Spleen (tissue), 11 donors: Measurements from ENCODE around the gene HMGN2. TPM values are rescaled to one million over a fixed set of nuclear protein-coding genes. Genes with fewer than 3 reads are reported as not detected.

Experiments used
- DNase-seq: peaks from one replicate; pipeline ENCODE4 v3.0.0-alpha.2; 2020
- H3K27ac ChIP-seq, 8 donors: fragments of 200-600 bp; sonication (generic) in 7 of 8; 1 replicate in 4 of 8; 2 replicates in 4 of 8; pipeline versions ENCODE4 v1.5.0 to v1.8.0; 2016 to 2021; ENCODE audit warnings: inconsistent platforms in 4 of 8, mild to moderate bottlenecking in 4 of 8, moderate library complexity in 1 of 8
- H3K27me3 ChIP-seq, 7 donors: fragments of 200-600 bp; sonication (generic) in 6 of 7; replicated peaks in 1 of 7; 1 replicate in 4 of 7; 2 replicates in 3 of 7; pipeline versions ENCODE4 v1.5.0 to v1.8.0; 2016 to 2021; ENCODE audit warnings: inconsistent platforms in 3 of 7, mild to moderate bottlenecking in 1 of 7
- H3K36me3 ChIP-seq, 6 donors: fragments of 200-600 bp; sonication (generic) in 5 of 6; 1 replicate in 4 of 6; 2 replicates in 2 of 6; pipeline versions ENCODE4 v1.5.0 to v1.8.0; 2016 to 2021; ENCODE audit warnings: inconsistent platforms in 2 of 6
- H3K4me1 ChIP-seq, 6 donors: fragments of 200-600 bp; sonication (generic) in 5 of 6; 1 replicate in 3 of 6; 2 replicates in 3 of 6; pipeline versions ENCODE4 v1.5.0 to v1.8.0; 2016 to 2021; ENCODE audit warnings: inconsistent platforms in 3 of 6
- H3K4me3 ChIP-seq, 8 donors: fragments of 200-600 bp; sonication (generic) in 7 of 8; 1 replicate in 4 of 8; 2 replicates in 4 of 8; pipeline versions ENCODE4 v1.5.0 to v1.8.0; 2016 to 2021; ENCODE audit warnings: inconsistent platforms in 4 of 8, mild to moderate bottlenecking in 4 of 8, moderate library complexity in 2 of 8
- H3K9me3 ChIP-seq, 8 donors: fragments of 200-600 bp; sonication (generic) in 7 of 8; 1 replicate in 4 of 8; 2 replicates in 4 of 8; pipeline versions ENCODE4 v1.5.0 to v1.8.0; 2016 to 2021; ENCODE audit warnings: inconsistent platforms in 4 of 8
- CTCF ChIP-seq, 11 experiments: fragments of 200-600 bp in 7 of 11; fragments of 450-650 bp in 4 of 11; sonication (generic) in 4 of 11; IDR thresholded peaks in 8 of 11; conservative IDR thresholded peaks in 3 of 11; 1 replicate in 7 of 11; 2 replicates in 4 of 11; pipeline versions ENCODE4 v1.4.0 to v1.8.0; 2016 to 2021; ENCODE audit warnings: antibody characterized with exemption in 11 of 11, inconsistent platforms in 4 of 11, mild to moderate bottlenecking in 1 of 11
- POLR2A ChIP-seq, 3 donors: fragments of 450-650 bp; IDR thresholded peaks; one replicate each; pipeline ENCODE4 v1.5.1; 2017; ENCODE audit warnings: antibody characterized with exemption in 3 of 3, mild to moderate bottlenecking in 1 of 3
- POLR2AphosphoS5 ChIP-seq, 3 donors: sonication (generic); formaldehyde crosslinking; IDR thresholded peaks; one replicate each; pipeline ENCODE4 v1.5.1; 2017; ENCODE audit warnings: antibody characterized with exemption in 3 of 3
- WGBS, 5 donors: extraction: QIAGEN DNeasy Blood & Tissue Kit in 3 of 5; methylation state at CpG; one replicate each; pipeline versions ENCODE4 v1.1.5 to v1.1.7; 2013 to 2018; 5-methylcytosine and 5-hydroxymethylcytosine counted together
- intact Hi-C: fragments of 100-400 bp; cut with DNase I; formaldehyde crosslinking; loops from one replicate; pipeline ENCODE4 v1.15.0; 2023; ENCODE audit warnings: low total_unique reads
- polyA plus RNA-seq, 3 donors: library from polyadenylated mRNA; stranded (reverse); fragments of 200-250 nt; gene quantifications; one replicate each; pipeline ENCODE4 v1.2.1, GENCODE V29; 2013
- total RNA-seq, 7 donors: library from RNA; depleted of rRNA in 3 of 7; stranded (reverse); fragments of >200 nt in 3 of 7; fragmentation: NEBNext Ultra II Directional in 4 of 7; extraction: Animal tissue kit (Norgen Biotek cat#: 25700) in 4 of 7; gene quantifications; one replicate each; pipeline versions ENCODE4 v1.1.0 to v1.2.1, GENCODE V29; 2016 to 2021
- donor health status: healthy with polysubstance abuse.
- donor health status: DM: no; HTN: no; CAD: no; lungs with moderate emphysema.
- donor health status: DM: no; HTN: no; CAD: no.
- donor health status: Bipolar disorder and iron deficiency.
- donor health status: healthy.
- donor health status: DM: no; HTN: no; CAD: no.
- donor health status: DM: yes; HTN: yes; CAD: no.

Gene HMGN2
- total and polyA plus RNA-seq, 10 donors: 191 to 1,036 (median 328) TPM

DNA sequence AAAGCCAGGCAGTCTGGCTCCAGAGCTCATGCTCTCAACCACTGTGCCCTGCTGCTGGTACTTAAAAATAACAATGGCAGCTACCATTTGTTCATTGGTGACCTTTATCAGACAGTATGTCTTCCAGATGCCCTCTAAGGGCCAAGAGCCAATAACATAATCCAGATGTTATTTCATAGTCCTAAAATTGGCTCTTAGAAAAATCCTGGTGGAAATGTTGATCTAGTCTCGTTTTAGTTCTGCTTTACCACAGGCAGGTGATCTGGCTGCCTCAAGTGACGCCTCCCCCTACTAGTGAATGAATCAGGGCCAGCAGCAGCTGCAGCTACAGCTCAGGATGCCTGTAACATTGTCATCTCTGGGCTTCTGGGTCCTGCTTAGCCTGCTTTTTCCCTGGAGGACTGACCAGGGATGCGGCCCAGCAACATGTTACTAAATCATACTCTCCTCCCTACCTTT is 12.6 kb upstream of the HMGN2 start:
- Histone ChIP-seq H3K36me3 (peaks cover 0 to 100% (median 52%) of the 10 kb centered on the region in 6 donors), H3K4me1 (no peaks in the 10 kb centered on the region), H3K9me3 (no peaks in the 10 kb centered on the region), H3K27ac (no peak overlapping the region), H3K4me3 (no peak overlapping the region), H3K27me3 (no peaks in the 10 kb centered on the region)
- intact Hi-C loops: no loop called here
- no peak for TF ChIP-seq CTCF (IDR thresholded peaks at IDR 0.05 in 8 of 11, conservative IDR thresholded peaks at IDR 0.05 in 3 of 11)
- TF ChIP-seq POLR2A (IDR thresholded peaks at IDR 0.05): no peak
- TF ChIP-seq POLR2AphosphoS5 (IDR thresholded peaks at IDR 0.05): no peak
- 84 to 94% (median 91%) methylated on average over 3 of the region's 3 CpGs for WGBS, 5 donors
- no peak for DNase-seq

DNA sequence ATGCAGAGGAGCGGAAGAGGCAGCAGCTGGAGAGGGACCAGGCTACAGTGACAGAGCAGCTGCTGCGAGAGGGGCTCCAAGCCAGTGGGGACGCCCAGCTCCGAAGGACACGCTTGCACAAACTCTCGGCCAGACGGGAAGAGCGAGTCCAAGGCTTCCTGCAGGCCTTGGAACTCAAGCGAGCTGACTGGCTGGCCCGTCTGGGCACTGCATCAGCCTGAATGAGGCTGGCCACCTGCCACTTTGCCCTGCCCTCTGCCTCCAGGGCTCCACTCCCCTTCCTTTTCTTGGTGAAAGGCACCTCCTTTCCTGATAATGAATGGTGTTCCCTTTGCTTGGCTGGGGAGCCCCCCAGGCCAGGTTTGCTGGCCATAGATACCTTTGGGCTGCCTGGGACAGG is 3.3 kb upstream of the HMGN2 start:
- no peaks in the 10 kb centered on the region for H3K27me3 ChIP-seq
- H3K4me1 ChIP-seq: peaks cover 24 to 54% (median 45%) of the 10 kb centered on the region in 6 donors
- peaks cover 0 to 65% (median 37%) of the 10 kb centered on the region in 6 donors for H3K36me3 ChIP-seq
- TF ChIP-seq POLR2A (IDR thresholded peaks at IDR 0.05) (no peak), POLR2AphosphoS5 (IDR thresholded peaks at IDR 0.05) (peak; percentile 82 to 89 (median 88)), CTCF (IDR thresholded peaks at IDR 0.05 in 8 of 11, conservative IDR thresholded peaks at IDR 0.05 in 3 of 11) (no peak)
- peak; percentile 90 for DNase-seq
- H3K27ac ChIP-seq: peak overlapping the region in 6 of 8 donors; percentile 26 to 100 (median 83)
- WGBS, 5 donors: 65 to 79% (median 74%) methylated on average over 7 to 10 of the region's 10 CpGs
- intact Hi-C loops: no loop called here
- H3K4me3 ChIP-seq: no peak overlapping the region
- no peaks in the 10 kb centered on the region for H3K9me3 ChIP-seq

GRCh38 chr1:26469558-26469957 is 2.7 kb upstream of the HMGN2 start:
- Histone ChIP-seq H3K27ac (peak overlapping the region in 6 of 8 donors; percentile 61 to 100 (median 100)), H3K4me3 (no peak overlapping the region), H3K27me3 (no peaks in the 10 kb centered on the region), H3K9me3 (no peaks in the 10 kb centered on the region), H3K36me3 (peaks cover 0 to 65% (median 42%) of the 10 kb centered on the region in 6 donors), H3K4me1 (peaks cover 27 to 60% (median 52%) of the 10 kb centered on the region in 6 donors)
- intact Hi-C loops: no loop called here
- no peak for DNase-seq
- peak in 1 of 3 donors; percentile 6 for TF ChIP-seq POLR2AphosphoS5 (IDR thresholded peaks at IDR 0.05)
- no peak for TF ChIP-seq CTCF (IDR thresholded peaks at IDR 0.05 in 8 of 11, conservative IDR thresholded peaks at IDR 0.05 in 3 of 11)
- no peak for TF ChIP-seq POLR2A (IDR thresholded peaks at IDR 0.05)
- 92 to 98% (median 96%) methylated on average over 5 of the region's 5 CpGs for WGBS, 5 donors

- 35 to 49% (median 41%) methylated on average over 14 of the region's 14 CpGs for WGBS, 5 donors
- intact Hi-C loops: no loop called here
- no peak for DNase-seq
- Histone ChIP-seq H3K36me3 (peaks cover 0 to 59% (median 41%) of the 10 kb centered on the region in 6 donors), H3K9me3 (no peaks in the 10 kb centered on the region), H3K27me3 (no peaks in the 10 kb centered on the region), H3K4me1 (peaks cover 27 to 66% (median 56%) of the 10 kb centered on the region in 6 donors), H3K4me3 (peak overlapping the region in 7 of 8 donors; percentile 75 to 99 (median 96)), H3K27ac (peak overlapping the region in 7 of 8 donors; percentile 99 to 100 (median 100))
- TF ChIP-seq POLR2A (IDR thresholded peaks at IDR 0.05) (no peak), POLR2AphosphoS5 (IDR thresholded peaks at IDR 0.05) (no peak), CTCF (IDR thresholded peaks at IDR 0.05 in 8 of 11, conservative IDR thresholded peaks at IDR 0.05 in 3 of 11) (no peak)
These were observed 1.3 kb upstream of the HMGN2 start for GRCh38 chr1:26470878-26471497.
